ENCODE results near the gene DNAJC5. TPM values are rescaled to one million over a fixed set of nuclear protein-coding genes. Genes with fewer than 3 reads are reported as not detected.
"Not testable (repeated sequence)": the region's sequence is repeated elsewhere in the genome, so short reads cannot be mapped to it uniquely, and the experiment has no call there.

Gene DNAJC5
- total and polyA plus RNA-seq, 9 of the 15 experiments (the other 6 are each of a cell fraction or from before 2014, with no cell fraction given): 0.95 to 42.8 (median 23.4) TPM

- DNase-seq (ENCODE audit: extremely low read depth in 1 of 4, low spot score in 3 of 4); H3K4me2 ChIP-seq (ENCODE audit: insufficient read depth, low read length); H3K27ac ChIP-seq (ENCODE audit: extremely low read depth, low read depth, low read length); H3K79me2 ChIP-seq (ENCODE audit: control insufficient read depth, insufficient read depth, low read length); in situ Hi-C loops (cut with MboI); H3K4me3 ChIP-seq; H3K9me3 ChIP-seq (replicated peaks; ENCODE audit: control insufficient read depth, insufficient read depth, low read depth, low read length); H3K9ac ChIP-seq (ENCODE audit: insufficient read depth in 1 of 2, low read depth in 2 of 2, low read length in 2 of 2); ATAC-seq; H3K9me1 ChIP-seq (ENCODE audit: control insufficient read depth, insufficient read depth, low read length); H3K27me3 ChIP-seq (ENCODE audit: control insufficient read depth in 2 of 2, insufficient read depth in 2 of 2, low read length in 2 of 2); H4K20me1 ChIP-seq (replicated peaks; ENCODE audit: control insufficient read depth, insufficient read depth, low read length); CTCF ChIA-PET (ENCODE audit: low intra/inter-chr PET ratio); intact Hi-C loops (cut with micrococcal nuclease); BruUV-seq (replicated peaks); H3K36me3 ChIP-seq (ENCODE audit: control insufficient read depth, insufficient read depth, low read length); FAIRE-seq; H2AFZ ChIP-seq (ENCODE audit: low read depth, low read length): not testable (repeated sequence)
- peaks cover 19 to 63% of the 10 kb centered on the region in 2 experiments for H3K4me1 ChIP-seq (replicated peaks in 1 of 2; ENCODE audit: control insufficient read depth in 2 of 2, insufficient read depth in 2 of 2, low read length in 2 of 2)
- peak; percentile 61 for TF ChIP-seq EGR1 (conservative IDR thresholded peaks at IDR 0.05)
- POLR2A ChIA-PET: interaction anchor here (1.9 kb wide), 1 partner anchor 11 kb away, joined by 4 read pairs; no protein-coding TSS in a partner anchor
- WGBS (ENCODE audit: insufficient coverage, low coverage, missing lambda C conversion rate): 49% methylated on average over 14 of the region's 14 CpGs
These were observed 43.4 kb upstream of the DNAJC5 start for GRCh38 chr20:63851548-63851943.

- H3K9me1 ChIP-seq (ENCODE audit: control insufficient read depth, insufficient read depth, low read length); H2AFZ ChIP-seq (ENCODE audit: low read depth, low read length); H3K79me2 ChIP-seq (ENCODE audit: control insufficient read depth, insufficient read depth, low read length); H3K27ac ChIP-seq (ENCODE audit: extremely low read depth, low read depth, low read length); BruUV-seq (replicated peaks); in situ Hi-C loops (cut with MboI); FAIRE-seq; H3K4me3 ChIP-seq; H3K4me2 ChIP-seq (ENCODE audit: insufficient read depth, low read length); POLR2A ChIA-PET; H4K20me1 ChIP-seq (replicated peaks; ENCODE audit: control insufficient read depth, insufficient read depth, low read length); DNase-seq (ENCODE audit: extremely low read depth in 1 of 4, low spot score in 3 of 4); ATAC-seq; H3K36me3 ChIP-seq (ENCODE audit: control insufficient read depth, insufficient read depth, low read length); H3K27me3 ChIP-seq (ENCODE audit: control insufficient read depth in 2 of 2, insufficient read depth in 2 of 2, low read length in 2 of 2); H3K9me3 ChIP-seq (replicated peaks; ENCODE audit: control insufficient read depth, insufficient read depth, low read depth, low read length); CTCF ChIA-PET (ENCODE audit: low intra/inter-chr PET ratio); intact Hi-C loops (cut with micrococcal nuclease): not testable (repeated sequence)
- Histone ChIP-seq H3K9ac (ENCODE audit: insufficient read depth in 1 of 2, low read depth in 2 of 2, low read length in 2 of 2) (peak overlapping the region in 1 of 2 experiments; percentile 83; a peak in 2 of 4 replicates), H3K4me1 (replicated peaks in 1 of 2; ENCODE audit: control insufficient read depth in 2 of 2, insufficient read depth in 2 of 2, low read length in 2 of 2) (peaks cover 13 to 57% of the 10 kb centered on the region in 2 experiments)
- 89% methylated on average over 3 of the region's 4 CpGs for WGBS (ENCODE audit: insufficient coverage, low coverage, missing lambda C conversion rate)
These were observed 41.2 kb upstream of the DNAJC5 start for GRCh38 chr20:63853733-63854068.
